Upper lobe of right lung (tissue), 1 donor: ENCODE measurements around the gene ARSA. TPM values are rescaled to one million over a fixed set of nuclear protein-coding genes. Genes with fewer than 3 reads are reported as not detected.
"Not testable (repeated sequence)": the region's sequence is repeated elsewhere in the genome, so short reads cannot be mapped to it uniquely, and the experiment has no call there.

Source experiments
- ATAC-seq: fragments of 200-7000 bp; cut with Tn5 transposase; one replicate; pipeline ENCODE4 v1.9.1; 2020; ENCODE audit warnings: mild to moderate bottlenecking, moderate library complexity
- DNase-seq: peaks from one replicate; pipeline ENCODE4 v3.0.0-alpha.2; 2020
- H3K27ac ChIP-seq: fragments of 200-600 bp; one replicate; pipeline ENCODE4 v1.8.0; 2022
- H3K27me3 ChIP-seq: fragments of 200-600 bp; one replicate; pipeline ENCODE4 v1.8.0; 2022; ENCODE audit warnings: mild to moderate bottlenecking
- H3K36me3 ChIP-seq: fragments of 200-600 bp; one replicate; pipeline ENCODE4 v1.8.0; 2022
- H3K4me1 ChIP-seq: fragments of 200-600 bp; one replicate; pipeline ENCODE4 v1.8.0; 2022
- H3K4me3 ChIP-seq: fragments of 200-600 bp; one replicate; pipeline ENCODE4 v1.8.0; 2022; ENCODE audit warnings: mild to moderate bottlenecking
- H3K9me3 ChIP-seq: fragments of 200-600 bp; one replicate; pipeline ENCODE4 v1.8.0; 2022
- intact Hi-C: fragments of 100-400 bp; cut with DNase I; formaldehyde crosslinking; loops from one replicate; pipeline ENCODE4 v1.11.0; 2022
- total RNA-seq: library from RNA; stranded (reverse); fragmentation: NEBNext Ultra II Directional; extraction: Animal tissue kit (Norgen Biotek cat#: 25700); gene quantifications from one replicate; pipeline ENCODE4 v1.2.1, GENCODE V29; 2021
- TF ChIP-seq, protein P1 (sequence below): fragments of 200-600 bp; IDR thresholded peaks from one replicate; pipeline ENCODE4 v1.8.0; 2022; ENCODE audit warnings: antibody characterized with exemption
- donor health status: DM: no; HTN: yes; CAD: no; lungs with severe emphysema.

Gene ARSA
- total RNA-seq, 1 donor from 2014 or later, result 46.4 TPM

DNA sequence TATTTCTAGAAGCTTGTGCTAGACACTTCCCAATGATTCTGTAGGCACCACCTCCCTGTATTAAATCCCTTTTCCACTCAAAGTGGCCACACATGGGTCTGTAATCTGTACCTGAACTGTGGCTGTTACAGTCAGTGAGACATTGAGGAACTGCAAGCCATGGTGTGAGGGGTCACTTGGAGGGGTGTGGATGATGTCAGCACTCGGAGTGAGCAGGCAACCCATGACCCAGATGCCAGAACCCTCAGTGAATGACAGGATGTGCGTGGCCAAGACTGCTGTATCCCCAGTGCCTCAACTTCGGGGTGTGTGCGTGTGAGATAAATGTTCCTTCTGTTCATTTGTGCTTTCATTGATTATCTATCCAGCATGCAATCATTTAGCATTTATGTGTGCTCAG is 30.0 kb upstream of the ARSA start:
- Histone ChIP-seq H3K36me3 (no peaks in the 10 kb centered on the region), H3K9me3 (no peaks in the 10 kb centered on the region), H3K4me1 (peaks cover 5% of the 10 kb centered on the region), H3K27ac (no peak overlapping the region), H3K27me3 (no peaks in the 10 kb centered on the region), H3K4me3 (no peak overlapping the region)
- intact Hi-C loops, result no loop called here
- ATAC-seq (peak; percentile 58), DNase-seq (no peak)
- TF ChIP-seq, protein P1, sequence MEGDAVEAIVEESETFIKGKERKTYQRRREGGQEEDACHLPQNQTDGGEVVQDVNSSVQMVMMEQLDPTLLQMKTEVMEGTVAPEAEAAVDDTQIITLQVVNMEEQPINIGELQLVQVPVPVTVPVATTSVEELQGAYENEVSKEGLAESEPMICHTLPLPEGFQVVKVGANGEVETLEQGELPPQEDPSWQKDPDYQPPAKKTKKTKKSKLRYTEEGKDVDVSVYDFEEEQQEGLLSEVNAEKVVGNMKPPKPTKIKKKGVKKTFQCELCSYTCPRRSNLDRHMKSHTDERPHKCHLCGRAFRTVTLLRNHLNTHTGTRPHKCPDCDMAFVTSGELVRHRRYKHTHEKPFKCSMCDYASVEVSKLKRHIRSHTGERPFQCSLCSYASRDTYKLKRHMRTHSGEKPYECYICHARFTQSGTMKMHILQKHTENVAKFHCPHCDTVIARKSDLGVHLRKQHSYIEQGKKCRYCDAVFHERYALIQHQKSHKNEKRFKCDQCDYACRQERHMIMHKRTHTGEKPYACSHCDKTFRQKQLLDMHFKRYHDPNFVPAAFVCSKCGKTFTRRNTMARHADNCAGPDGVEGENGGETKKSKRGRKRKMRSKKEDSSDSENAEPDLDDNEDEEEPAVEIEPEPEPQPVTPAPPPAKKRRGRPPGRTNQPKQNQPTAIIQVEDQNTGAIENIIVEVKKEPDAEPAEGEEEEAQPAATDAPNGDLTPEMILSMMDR, result no peak

DNA sequence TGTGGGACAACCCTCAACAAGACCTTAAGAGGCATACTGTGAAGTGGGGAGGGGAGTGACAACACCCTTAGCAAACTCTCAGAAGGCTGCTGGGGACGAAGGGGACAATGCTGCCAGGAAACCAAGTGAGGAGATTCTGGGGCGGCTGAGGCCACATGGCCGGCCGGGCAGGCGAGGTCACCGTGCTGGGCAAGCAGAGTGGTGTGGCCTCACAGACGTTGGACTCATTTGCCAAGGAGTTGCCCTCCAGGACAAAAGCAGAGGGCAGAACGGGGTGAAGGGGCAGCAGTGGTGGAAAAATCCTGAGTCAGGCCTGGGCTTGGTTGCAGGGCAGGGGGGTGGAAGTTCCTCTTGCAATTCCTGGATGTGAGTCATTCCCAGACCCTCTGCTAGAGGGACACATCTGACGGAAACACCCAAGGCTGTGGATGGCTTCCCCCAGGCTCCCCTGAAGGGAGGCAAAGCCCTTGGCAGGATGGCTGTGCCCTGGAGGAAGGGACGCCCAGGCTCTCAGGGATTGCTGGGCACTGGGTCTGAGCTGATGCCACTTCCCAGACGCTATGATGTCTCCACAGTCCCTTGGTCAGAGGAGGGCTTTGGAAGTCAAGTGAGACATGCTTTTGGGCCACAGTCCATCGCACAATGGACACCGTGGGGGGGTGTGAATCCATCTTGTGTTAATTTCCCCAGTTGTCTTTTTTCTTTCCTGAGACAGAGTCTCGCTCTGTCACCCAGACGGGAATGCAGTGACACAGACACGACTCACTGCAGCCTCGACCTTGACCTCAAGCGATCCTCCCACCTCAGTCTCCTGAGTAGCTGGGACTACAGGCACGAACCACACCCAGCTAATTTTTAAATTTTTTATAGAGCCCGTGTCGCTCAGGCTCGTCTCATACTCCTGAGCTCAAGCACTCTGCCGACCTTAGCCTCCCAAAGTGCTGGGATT is 28.4 kb upstream of the ARSA start:
- Histone ChIP-seq H3K4me1 (peaks cover 5% of the 10 kb centered on the region), H3K36me3 (no peaks in the 10 kb centered on the region), H3K27ac (peak overlapping the region; percentile 58), H3K4me3 (no peak overlapping the region), H3K27me3 (no peaks in the 10 kb centered on the region), H3K9me3 (no peaks in the 10 kb centered on the region)
- TF ChIP-seq, protein P1, result no peak
- ATAC-seq (peak; percentile 86), DNase-seq (peak; percentile 60)
- intact Hi-C loops, result no loop called here

DNA sequence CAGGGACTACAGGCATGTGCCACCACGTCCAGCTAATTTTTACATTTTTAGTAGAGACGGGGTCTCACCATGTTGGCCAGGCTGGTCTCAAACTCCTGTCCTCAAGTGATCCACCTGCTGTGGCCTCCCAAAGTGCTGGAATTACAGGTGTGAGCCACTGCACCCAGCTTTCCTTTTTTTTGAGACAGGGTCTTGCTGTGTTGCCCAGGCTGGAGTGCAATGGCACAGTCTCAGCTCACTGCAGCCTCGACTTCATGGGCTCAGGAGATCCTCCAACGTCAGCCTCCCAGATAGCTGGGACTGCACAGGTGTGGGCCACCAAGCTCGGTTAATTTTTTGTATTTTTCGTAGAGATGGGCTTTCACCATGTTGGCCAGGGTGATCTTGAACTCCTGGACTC is 26.7 kb upstream of the ARSA start:
- H3K4me3 ChIP-seq, H3K36me3 ChIP-seq, H3K9me3 ChIP-seq, H3K4me1 ChIP-seq, intact Hi-C loops, DNase-seq, ATAC-seq, H3K27me3 ChIP-seq, H3K27ac ChIP-seq: not testable (repeated sequence)

DNA sequence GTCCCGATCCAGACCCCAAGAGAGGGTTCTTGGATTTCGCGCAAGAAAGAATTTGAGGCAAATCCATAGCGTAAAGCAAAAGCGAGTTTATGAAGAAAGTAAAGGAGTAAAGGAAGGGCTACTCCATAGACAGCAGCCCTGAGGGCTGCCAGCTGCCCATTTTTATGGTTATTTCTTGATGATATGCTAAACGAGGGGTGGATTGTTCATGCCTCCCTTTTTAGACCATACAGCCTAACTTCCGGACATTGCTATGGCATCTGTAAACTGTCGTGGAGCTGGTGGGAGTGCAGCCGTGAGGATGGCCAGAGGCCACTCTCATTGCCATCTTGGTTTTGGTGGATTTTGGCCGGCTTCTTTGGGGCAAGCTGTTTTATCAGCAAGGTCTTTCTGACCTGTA is 25.3 kb upstream of the ARSA start:
- intact Hi-C loops, result no loop called here
- Histone ChIP-seq H3K36me3 (no peaks in the 10 kb centered on the region), H3K27ac (no peak overlapping the region), H3K27me3 (no peaks in the 10 kb centered on the region), H3K4me1 (peaks cover 5% of the 10 kb centered on the region), H3K9me3 (no peaks in the 10 kb centered on the region), H3K4me3 (no peak overlapping the region)
- DNase-seq (no peak), ATAC-seq (no peak)
- TF ChIP-seq, protein P1, result no peak

DNA sequence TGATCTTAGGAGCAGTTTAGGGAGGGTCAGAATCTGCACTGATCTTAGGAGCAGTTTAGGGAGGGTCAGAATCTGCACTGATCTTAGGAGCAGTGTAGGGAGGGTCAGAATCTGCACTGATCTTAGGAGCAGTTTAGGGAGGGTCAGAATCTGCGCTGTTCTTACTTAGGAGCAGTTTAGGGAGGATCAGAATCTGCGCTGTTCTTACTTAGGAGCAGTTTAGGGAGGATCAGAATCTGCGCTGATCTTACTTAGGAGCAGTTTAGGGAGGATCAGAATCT is 15.8 kb upstream of the ARSA start:
- H3K36me3 ChIP-seq, ATAC-seq, H3K27me3 ChIP-seq, intact Hi-C loops, DNase-seq, H3K4me3 ChIP-seq, H3K9me3 ChIP-seq, H3K27ac ChIP-seq: not testable (repeated sequence)
- peaks cover 17% of the 10 kb centered on the region for H3K4me1 ChIP-seq

DNA sequence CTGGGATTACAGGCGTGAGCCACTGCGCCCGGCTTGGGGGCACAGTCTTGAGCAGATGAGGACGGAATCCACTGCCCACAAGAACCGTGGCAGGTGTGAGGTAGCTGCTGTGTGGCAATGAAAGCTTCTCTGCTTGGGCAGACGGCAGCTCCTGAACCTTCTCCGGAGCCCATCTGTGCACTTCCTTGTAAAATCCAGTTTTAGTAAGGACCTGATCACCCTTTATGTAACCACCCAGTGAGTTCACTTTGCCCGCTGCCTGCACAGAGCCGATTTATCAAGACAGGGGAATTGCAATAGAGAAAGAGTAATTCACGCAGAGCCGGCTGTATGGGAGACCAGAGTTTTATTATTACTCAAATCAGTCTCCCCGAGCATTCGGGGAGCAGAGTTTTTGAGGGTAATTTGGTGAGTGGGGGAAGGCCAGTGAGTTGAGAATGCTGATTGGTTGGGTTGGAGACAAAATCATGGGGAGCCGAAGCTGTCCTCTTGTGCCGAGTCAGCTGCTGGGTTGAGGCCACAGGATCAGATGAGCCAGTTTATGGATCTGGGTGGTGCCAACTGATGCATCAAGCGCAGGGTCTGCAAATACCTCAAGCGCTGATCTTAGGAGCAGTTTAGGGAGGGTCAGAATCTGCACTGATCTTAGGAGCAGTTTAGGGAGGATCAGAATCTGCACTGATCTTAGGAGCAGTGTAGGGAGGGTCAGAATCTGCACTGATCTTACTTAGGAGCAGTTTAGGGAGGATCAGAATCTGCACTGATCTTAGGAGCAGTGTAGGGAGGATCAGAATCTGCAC is 15.3 kb upstream of the ARSA start:
- peak; percentile 48 for DNase-seq
- H3K27ac ChIP-seq, H3K4me3 ChIP-seq, H3K27me3 ChIP-seq, ATAC-seq, H3K36me3 ChIP-seq, intact Hi-C loops, H3K9me3 ChIP-seq: not testable (repeated sequence)
- H3K4me1 ChIP-seq, result peaks cover 17% of the 10 kb centered on the region
